ENCODE data around the gene CCT7. TPM values are rescaled to one million over a fixed set of nuclear protein-coding genes. Genes with fewer than 3 reads are reported as not detected.

CCT7 gene
- total RNA-seq, 6 experiments from 2014 or later: 83.5 to 131 (median 99.4) TPM

GRCh38 chr2:73244580-73244979, 10.5 kb downstream of the CCT7 start:
- TF ChIP-seq POLR2A (IDR thresholded peaks at IDR 0.05): no peak
- TF ChIP-seq CTCF (IDR thresholded peaks at IDR 0.05): no peak
- intact Hi-C loops (cut with DNase I): no loop called here
- WGBS (ENCODE audit: insufficient coverage, low coverage, low lambda C conversion rate, missing lambda C conversion rate): 80% methylated on average over 1 of the region's 3 CpGs
- ATAC-seq (no peak), DNase-seq (no peak)
- Histone ChIP-seq H3K4me3 (no peak overlapping the region), H3K36me3 (peaks cover 12 to 98% (median 40%) of the 10 kb centered on the region in 4 donors), H3K27ac (no peak overlapping the region), H3K9me3 (no peaks in the 10 kb centered on the region), H3K4me1 (no peaks in the 10 kb centered on the region), H3K27me3 (no peaks in the 10 kb centered on the region)

- DNase-seq: no peak
- Histone ChIP-seq H3K9me3 (no peaks in the 10 kb centered on the region), H3K27ac (no peak overlapping the region), H3K4me3 (no peak overlapping the region), H3K36me3 (peaks cover 15 to 99% (median 50%) of the 10 kb centered on the region in 4 donors), H3K27me3 (no peaks in the 10 kb centered on the region), H3K4me1 (no peaks in the 10 kb centered on the region)
- intact Hi-C loops (cut with DNase I): no loop called here
- no peak for ATAC-seq
- WGBS (ENCODE audit: insufficient coverage, low coverage, low lambda C conversion rate, missing lambda C conversion rate): 45% methylated on average over 2 of the region's 3 CpGs
- TF ChIP-seq POLR2A (IDR thresholded peaks at IDR 0.05) (no peak), CTCF (IDR thresholded peaks at IDR 0.05) (no peak)
These were observed 12.7 kb downstream of the CCT7 start for GRCh38 chr2:73246850-73247249.

GRCh38 chr2:73249636-73250035, 15.5 kb downstream of the CCT7 start:
- Histone ChIP-seq H3K4me1 (no peaks in the 10 kb centered on the region), H3K27ac (no peak overlapping the region), H3K27me3 (no peaks in the 10 kb centered on the region), H3K36me3 (peaks cover 8 to 90% (median 58%) of the 10 kb centered on the region in 4 donors), H3K9me3 (no peaks in the 10 kb centered on the region), H3K4me3 (no peak overlapping the region)
- intact Hi-C loops (cut with DNase I): no loop called here
- ATAC-seq (no peak), DNase-seq (no peak)
- TF ChIP-seq CTCF (IDR thresholded peaks at IDR 0.05): no peak
- no peak for TF ChIP-seq POLR2A (IDR thresholded peaks at IDR 0.05)
- WGBS (ENCODE audit: insufficient coverage, low coverage, low lambda C conversion rate, missing lambda C conversion rate): 84% methylated on average over 5 of the region's 9 CpGs

GRCh38 chr2:73250872-73251846, 17.1 kb downstream of the CCT7 start:
- ATAC-seq (no peak), DNase-seq (no peak)
- TF ChIP-seq CTCF (IDR thresholded peaks at IDR 0.05) (no peak), POLR2A (IDR thresholded peaks at IDR 0.05) (no peak)
- Histone ChIP-seq H3K4me3 (no peak overlapping the region), H3K27ac (no peak overlapping the region), H3K27me3 (no peaks in the 10 kb centered on the region), H3K9me3 (no peaks in the 10 kb centered on the region), H3K4me1 (no peaks in the 10 kb centered on the region), H3K36me3 (peaks cover 6 to 75% (median 51%) of the 10 kb centered on the region in 4 donors)
- WGBS (ENCODE audit: insufficient coverage, low coverage, low lambda C conversion rate, missing lambda C conversion rate): 87% methylated on average over 9 of the region's 17 CpGs
- intact Hi-C loops (cut with DNase I): no loop called here

All from right lobe of liver (tissue), 6 donors.